ENCODE data around the gene AUTS2.

AUTS2 gene

GRCh38 chr7:69612981-69613380 is 14.7 kb downstream of the AUTS2 start:
- no peak for DNase-seq
- Histone ChIP-seq H3K27me3 (ENCODE audit: insufficient read depth, low read depth, severe bottlenecking) (no peaks in the 10 kb centered on the region), H3K9me3 (ENCODE audit: severe bottlenecking) (no peaks in the 10 kb centered on the region), H3K36me3 (no peaks in the 10 kb centered on the region), H3K27ac (no peak overlapping the region), H3K4me3 (ENCODE audit: low read depth, low read length) (no peak overlapping the region)
- TF ChIP-seq CTCF (IDR thresholded peaks at IDR 0.05; ENCODE audit: low read depth, low read length): no peak

- no peaks in the 10 kb centered on the region for H3K9me3 ChIP-seq (ENCODE audit: severe bottlenecking)
- no peak for TF ChIP-seq CTCF (IDR thresholded peaks at IDR 0.05; ENCODE audit: low read depth, low read length)
- no peaks in the 10 kb centered on the region for H3K27me3 ChIP-seq (ENCODE audit: insufficient read depth, low read depth, severe bottlenecking)
Observed at GRCh38 chr7:69613846-69614245, 15.6 kb downstream of the AUTS2 start.

GRCh38 chr7:69615685-69616084 is 17.4 kb downstream of the AUTS2 start:
- Histone ChIP-seq H3K9me3 (ENCODE audit: severe bottlenecking) (no peaks in the 10 kb centered on the region), H3K36me3 (no peaks in the 10 kb centered on the region), H3K27ac (no peak overlapping the region), H3K4me3 (ENCODE audit: low read depth, low read length) (no peak overlapping the region), H3K27me3 (ENCODE audit: insufficient read depth, low read depth, severe bottlenecking) (no peaks in the 10 kb centered on the region)
- DNase-seq: peak; percentile 33
- no peak for TF ChIP-seq CTCF (IDR thresholded peaks at IDR 0.05; ENCODE audit: low read depth, low read length)

More at GRCh38 chr7:69613846-69614245, 15.6 kb downstream of the AUTS2 start:
- H3K4me3 ChIP-seq (ENCODE audit: low read depth, low read length): no peak overlapping the region
- no peak overlapping the region for H3K27ac ChIP-seq
- DNase-seq: no peak
- H3K36me3 ChIP-seq: no peaks in the 10 kb centered on the region

- no peak overlapping the region for H3K4me3 ChIP-seq (ENCODE audit: low read depth, low read length)
- no peak for TF ChIP-seq CTCF (IDR thresholded peaks at IDR 0.05; ENCODE audit: low read depth, low read length)
- DNase-seq: no peak
- H3K27me3 ChIP-seq (ENCODE audit: insufficient read depth, low read depth, severe bottlenecking): no peaks in the 10 kb centered on the region
- no peaks in the 10 kb centered on the region for H3K9me3 ChIP-seq (ENCODE audit: severe bottlenecking)
- no peaks in the 10 kb centered on the region for H3K36me3 ChIP-seq
- H3K27ac ChIP-seq: no peak overlapping the region
Observed at GRCh38 chr7:69617364-69617763, 19.1 kb downstream of the AUTS2 start.

GRCh38 chr7:69619054-69619453 is 20.8 kb downstream of the AUTS2 start:
- no peak for TF ChIP-seq CTCF (IDR thresholded peaks at IDR 0.05; ENCODE audit: low read depth, low read length)
- no peaks in the 10 kb centered on the region for H3K9me3 ChIP-seq (ENCODE audit: severe bottlenecking)
- H3K36me3 ChIP-seq: no peaks in the 10 kb centered on the region
- no peak for DNase-seq
- no peaks in the 10 kb centered on the region for H3K27me3 ChIP-seq (ENCODE audit: insufficient read depth, low read depth, severe bottlenecking)
- no peak overlapping the region for H3K4me3 ChIP-seq (ENCODE audit: low read depth, low read length)
- no peak overlapping the region for H3K27ac ChIP-seq

- Histone ChIP-seq H3K36me3 (no peaks in the 10 kb centered on the region), H3K4me3 (ENCODE audit: low read depth, low read length) (no peak overlapping the region), H3K27ac (no peak overlapping the region), H3K9me3 (ENCODE audit: severe bottlenecking) (no peaks in the 10 kb centered on the region), H3K27me3 (ENCODE audit: insufficient read depth, low read depth, severe bottlenecking) (no peaks in the 10 kb centered on the region)
- DNase-seq: no peak
- no peak for TF ChIP-seq CTCF (IDR thresholded peaks at IDR 0.05; ENCODE audit: low read depth, low read length)
Observed at GRCh38 chr7:69619635-69620034, 21.4 kb downstream of the AUTS2 start.
